CD4-positive, alpha-beta T cell treated with Interleukin-4 for 1 hour (primary cell): ENCODE results near the gene TSEN34.
"Not testable (repeated sequence)": the region's sequence is repeated elsewhere in the genome, so short reads cannot be mapped to it uniquely, and the experiment has no call there.

Experiments
- DNase-seq, 2 donors: peaks; one replicate each; pipeline ENCODE4 v3.0.0-alpha.2; 2020 to 2022

TSEN34 gene

DNA sequence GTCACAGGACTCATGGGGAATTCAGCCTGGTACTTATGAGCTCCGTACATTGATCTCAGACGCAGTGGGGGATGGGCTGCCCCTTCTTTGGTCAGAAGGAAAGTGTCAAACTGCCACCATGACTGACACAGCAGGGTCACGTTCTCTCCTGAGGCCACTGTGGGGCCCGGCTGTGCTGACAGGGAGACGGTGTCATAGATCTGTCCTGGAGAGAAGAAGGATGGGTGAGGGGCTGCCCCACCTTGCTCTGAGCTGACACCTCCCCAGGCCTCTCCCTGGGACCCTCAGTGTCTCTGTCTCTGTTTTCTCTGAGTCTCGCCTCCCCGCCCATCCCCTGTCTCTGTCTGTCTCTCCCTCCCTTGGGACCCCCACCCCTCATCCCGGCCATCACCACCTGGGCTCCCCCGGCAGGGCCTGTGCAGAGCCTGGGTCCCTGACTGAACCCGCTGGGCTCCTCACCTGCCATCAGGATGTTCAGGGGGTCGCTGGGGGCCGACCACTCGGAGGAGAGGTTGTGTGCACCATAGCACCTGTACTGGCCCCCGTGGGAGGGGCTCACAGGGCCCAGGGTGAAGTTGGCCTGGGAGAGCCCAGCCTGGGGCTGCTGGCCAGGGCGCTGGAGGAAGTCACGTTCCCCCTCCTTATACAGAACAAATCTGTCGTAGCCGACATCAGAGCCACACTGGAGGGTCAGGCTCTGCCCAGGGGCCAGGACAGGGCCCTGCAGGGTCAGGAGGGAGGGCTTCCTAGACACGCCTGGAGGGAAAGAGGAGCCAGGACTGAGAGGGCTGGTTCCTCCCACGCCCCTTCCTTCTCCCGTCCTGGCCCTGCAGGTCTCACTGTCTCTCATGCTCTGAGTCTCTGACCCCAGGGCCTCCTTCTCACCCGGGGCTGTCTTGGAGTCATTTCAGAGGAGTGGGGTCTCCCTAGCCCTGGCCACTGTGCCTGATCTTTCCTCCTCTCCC, 49.5 kb downstream of the TSEN34 start:
- DNase-seq, result not testable (repeated sequence)

DNA sequence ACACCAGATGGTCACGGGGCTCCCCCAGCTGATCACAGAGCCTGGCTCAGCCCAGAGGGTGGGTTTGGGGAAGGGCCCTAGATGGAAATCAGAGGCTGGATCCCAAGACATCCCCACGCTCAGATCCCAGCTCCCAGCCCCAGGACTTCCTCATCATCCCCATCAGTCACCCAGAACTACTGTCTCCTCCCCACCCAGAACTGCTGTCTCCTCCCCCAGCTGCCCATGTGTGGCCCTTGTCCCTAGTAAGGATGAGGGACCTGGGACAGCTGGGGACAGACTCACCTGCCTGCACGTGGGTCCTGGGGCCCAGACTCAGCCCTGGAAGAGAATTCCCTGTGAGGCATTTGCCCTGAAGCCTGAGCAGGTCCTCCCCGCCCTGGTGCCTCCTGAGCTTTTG, 51.1 kb downstream of the TSEN34 start:
- DNase-seq, result not testable (repeated sequence)

DNA sequence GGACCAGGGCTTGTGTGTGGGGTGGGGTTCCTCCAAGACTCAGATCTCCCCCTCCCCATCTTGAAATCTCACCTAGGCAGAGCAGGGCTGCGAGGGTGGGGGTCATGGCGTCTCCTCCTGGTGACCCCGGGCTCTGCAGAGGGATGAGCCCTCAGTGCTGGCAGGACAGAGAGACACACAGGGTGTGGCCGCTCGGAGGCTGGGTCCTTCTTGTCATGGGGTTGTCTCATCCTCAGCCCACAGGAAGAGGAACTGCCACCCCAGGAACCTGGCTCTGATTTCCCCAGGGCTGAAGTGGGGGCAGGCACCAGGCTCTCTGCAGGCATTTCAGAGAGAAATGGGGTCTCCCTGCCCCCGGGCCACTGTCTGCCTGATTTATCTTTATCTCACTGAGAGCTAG, 51.5 kb downstream of the TSEN34 start, which contains the start of gene LILRA6:
Gene LILRA6 (minus strand): TSS at position 145 of the 400 bp plus-strand sequence.
- peak in 1 of 2 donors; percentile 46 for DNase-seq

DNA sequence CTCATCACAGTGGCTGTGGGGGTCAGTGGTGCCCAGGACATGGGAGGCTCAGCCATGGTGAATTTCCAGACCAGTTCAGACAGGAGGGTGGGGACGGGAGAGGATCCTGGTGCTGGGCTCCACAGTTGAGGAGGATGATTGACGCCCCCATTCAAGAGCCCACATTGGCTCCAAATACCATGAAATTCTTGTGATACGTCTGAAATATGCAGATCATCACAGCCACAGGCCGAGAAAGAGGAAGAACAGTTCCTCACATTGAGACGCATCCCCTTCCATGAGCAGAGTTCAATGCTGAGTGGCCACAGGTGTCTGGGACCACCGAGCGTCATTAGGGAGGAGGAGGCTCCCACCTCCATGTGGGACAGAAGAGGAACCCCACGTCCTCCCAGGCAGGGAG, 52.7 kb downstream of the TSEN34 start:
- DNase-seq, result not testable (repeated sequence)
